ENCODE measurements around the gene EIF2B2.
"Not testable (repeated sequence)": the region's sequence is repeated elsewhere in the genome, so short reads cannot be mapped to it uniquely, and the experiment has no call there.

The EIF2B2 gene

GRCh38 chr14:74995781-74996180 lies 6.9 kb upstream of the EIF2B2 start:
- DNase-seq (ENCODE audit: low read depth) = not testable (repeated sequence)

- no peak for DNase-seq (ENCODE audit: low read depth)
Measured at GRCh38 chr14:75001261-75001660, 1.5 kb upstream of the EIF2B2 start.

GRCh38 chr14:75001899-75002298 lies 822 bp upstream of the EIF2B2 start:
- DNase-seq (ENCODE audit: low read depth) = no peak

- no peak for DNase-seq (ENCODE audit: low read depth)
Measured at GRCh38 chr14:75003250-75004027, 718 bp downstream of the EIF2B2 start.

GRCh38 chr14:75005357-75005756 lies 2.6 kb downstream of the EIF2B2 start:
- no peak for DNase-seq (ENCODE audit: low read depth)

- DNase-seq (ENCODE audit: low read depth) = no peak
Measured at GRCh38 chr14:75009176-75009575, 6.5 kb downstream of the EIF2B2 start.

GRCh38 chr14:75010472-75011093 lies 7.9 kb downstream of the EIF2B2 start:
- no peak for DNase-seq (ENCODE audit: low read depth)

GRCh38 chr14:75011356-75011994 lies 8.8 kb downstream of the EIF2B2 start:
- DNase-seq (ENCODE audit: low read depth) = peak; percentile 91

- DNase-seq (ENCODE audit: low read depth) = no peak
Measured at GRCh38 chr14:75013290-75013689, 10.6 kb downstream of the EIF2B2 start.

GRCh38 chr14:75015496-75015895 lies 12.8 kb downstream of the EIF2B2 start:
- DNase-seq (ENCODE audit: low read depth) = no peak

GRCh38 chr14:75016815-75017214 lies 14.1 kb downstream of the EIF2B2 start:
- DNase-seq (ENCODE audit: low read depth) = no peak

- DNase-seq (ENCODE audit: low read depth) = no peak
Measured at GRCh38 chr14:75018694-75019093, 16.0 kb downstream of the EIF2B2 start.

GRCh38 chr14:75022655-75023054 lies 19.9 kb downstream of the EIF2B2 start:
- DNase-seq (ENCODE audit: low read depth) = no peak

GRCh38 chr14:75023108-75023507 lies 20.4 kb downstream of the EIF2B2 start:
- DNase-seq (ENCODE audit: low read depth) = no peak

GRCh38 chr14:75025082-75025481 lies 22.4 kb downstream of the EIF2B2 start:
- no peak for DNase-seq (ENCODE audit: low read depth)

- no peak for DNase-seq (ENCODE audit: low read depth)
Measured at GRCh38 chr14:75025876-75026275, 23.2 kb downstream of the EIF2B2 start.

- no peak for DNase-seq (ENCODE audit: low read depth)
Measured at GRCh38 chr14:75030147-75030546, 27.4 kb downstream of the EIF2B2 start.

GRCh38 chr14:75032939-75033338 lies 30.2 kb downstream of the EIF2B2 start:
- no peak for DNase-seq (ENCODE audit: low read depth)

- DNase-seq (ENCODE audit: low read depth) = no peak
Measured at GRCh38 chr14:75040507-75040906, 37.8 kb downstream of the EIF2B2 start.

- DNase-seq (ENCODE audit: low read depth) = no peak
Measured at GRCh38 chr14:75040959-75041358, 38.2 kb downstream of the EIF2B2 start.

GRCh38 chr14:75041613-75042012 lies 38.9 kb downstream of the EIF2B2 start:
- DNase-seq (ENCODE audit: low read depth) = no peak

- DNase-seq (ENCODE audit: low read depth) = no peak
Measured at GRCh38 chr14:75042035-75042434, 39.3 kb downstream of the EIF2B2 start.

GRCh38 chr14:75044322-75044721 lies 41.6 kb downstream of the EIF2B2 start:
- no peak for DNase-seq (ENCODE audit: low read depth)
